Measurements from ENCODE around the gene NUDT8. TPM values are rescaled to one million over a fixed set of nuclear protein-coding genes. Genes with fewer than 3 reads are reported as not detected.

NUDT8 gene
- total RNA-seq, 4 donors from 2014 or later = 6.2 to 23.7 (median 9.6) TPM

GRCh38 chr11:67586568-67587250, 43.0 kb downstream of the NUDT8 start:
- TF ChIP-seq CTCF (IDR thresholded peaks at IDR 0.05; ENCODE audit: low read depth) = no peak

- no peak for TF ChIP-seq CTCF (IDR thresholded peaks at IDR 0.05; ENCODE audit: low read depth)
These were observed 43.8 kb downstream of the NUDT8 start for GRCh38 chr11:67585911-67586310.

- TF ChIP-seq CTCF (IDR thresholded peaks at IDR 0.05; ENCODE audit: low read depth) = no peak
These were observed 44.6 kb downstream of the NUDT8 start for GRCh38 chr11:67584881-67585873.

- no peak for TF ChIP-seq CTCF (IDR thresholded peaks at IDR 0.05; ENCODE audit: low read depth)
These were observed 45.4 kb downstream of the NUDT8 start for GRCh38 chr11:67584205-67584880.

- no peak for TF ChIP-seq CTCF (IDR thresholded peaks at IDR 0.05; ENCODE audit: low read depth)
These were observed 46.2 kb downstream of the NUDT8 start, which contains the start of gene GSTP1 for GRCh38 chr11:67583247-67584204. TSS of gene GSTP1 (plus strand) at chr11:67583812. CDS start at chr11:67583844, 32 bp downstream.

- TF ChIP-seq CTCF (IDR thresholded peaks at IDR 0.05; ENCODE audit: low read depth) = no peak
These were observed 47.7 kb downstream of the NUDT8 start for GRCh38 chr11:67582011-67582410.
